Measurements from ENCODE around the gene APEH.

DNA sequence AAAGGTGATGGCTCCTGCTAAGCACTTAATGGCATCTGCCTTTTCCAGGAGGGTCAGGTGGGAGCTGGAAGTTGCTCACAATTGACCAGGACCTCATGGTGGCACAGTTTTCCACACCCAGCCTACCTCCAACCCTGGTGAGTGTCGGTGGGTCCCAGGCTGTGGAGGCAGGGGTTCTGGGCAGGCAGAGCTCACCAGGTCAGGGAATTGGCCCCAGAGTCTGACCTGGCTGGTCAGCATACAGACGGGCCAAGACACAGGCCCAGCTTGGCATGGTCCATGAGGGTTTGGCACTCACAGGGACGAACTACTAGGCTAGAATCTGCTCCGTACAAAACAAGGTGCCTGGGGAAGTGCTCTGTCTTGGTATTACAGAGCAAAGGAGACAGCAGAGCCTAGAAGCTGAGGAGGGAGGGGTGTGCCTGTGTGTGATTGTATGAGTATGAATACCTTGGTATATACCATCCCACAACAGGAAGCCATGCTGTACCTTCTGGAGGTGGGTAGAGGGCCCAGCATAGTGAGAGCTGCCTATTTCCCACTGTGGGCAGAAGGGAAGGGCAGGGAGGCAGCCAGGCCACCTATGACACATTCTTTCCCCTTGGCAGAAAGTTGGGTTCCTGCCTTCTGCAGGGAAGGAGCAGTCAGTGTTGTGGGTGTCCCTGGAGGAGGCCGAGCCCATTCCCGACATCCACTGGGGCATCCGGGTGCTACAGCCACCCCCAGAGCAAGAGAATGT lies 6.5 kb downstream of the APEH start:
- no peak for TF ChIP-seq EZH2phosphoT487 (IDR thresholded peaks at IDR 0.05; ENCODE audit: borderline replicate concordance)
- TF ChIP-seq, protein P1, sequence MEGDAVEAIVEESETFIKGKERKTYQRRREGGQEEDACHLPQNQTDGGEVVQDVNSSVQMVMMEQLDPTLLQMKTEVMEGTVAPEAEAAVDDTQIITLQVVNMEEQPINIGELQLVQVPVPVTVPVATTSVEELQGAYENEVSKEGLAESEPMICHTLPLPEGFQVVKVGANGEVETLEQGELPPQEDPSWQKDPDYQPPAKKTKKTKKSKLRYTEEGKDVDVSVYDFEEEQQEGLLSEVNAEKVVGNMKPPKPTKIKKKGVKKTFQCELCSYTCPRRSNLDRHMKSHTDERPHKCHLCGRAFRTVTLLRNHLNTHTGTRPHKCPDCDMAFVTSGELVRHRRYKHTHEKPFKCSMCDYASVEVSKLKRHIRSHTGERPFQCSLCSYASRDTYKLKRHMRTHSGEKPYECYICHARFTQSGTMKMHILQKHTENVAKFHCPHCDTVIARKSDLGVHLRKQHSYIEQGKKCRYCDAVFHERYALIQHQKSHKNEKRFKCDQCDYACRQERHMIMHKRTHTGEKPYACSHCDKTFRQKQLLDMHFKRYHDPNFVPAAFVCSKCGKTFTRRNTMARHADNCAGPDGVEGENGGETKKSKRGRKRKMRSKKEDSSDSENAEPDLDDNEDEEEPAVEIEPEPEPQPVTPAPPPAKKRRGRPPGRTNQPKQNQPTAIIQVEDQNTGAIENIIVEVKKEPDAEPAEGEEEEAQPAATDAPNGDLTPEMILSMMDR (conservative IDR thresholded peaks at IDR 0.05; ENCODE audit: low read length): no peak
